Measurements from ENCODE around the gene MAP4. TPM values are rescaled to one million over a fixed set of nuclear protein-coding genes. Genes with fewer than 3 reads are reported as not detected.

The MAP4 gene
- total and polyA plus RNA-seq, 2 of the 13 experiments (the other 11 are each of a cell fraction or from before 2014, with no cell fraction given) = 33.1 to 38.7 TPM

GRCh38 chr3:47916696-47917095, 99.5 kb downstream of the MAP4 start (continued):
- TF ChIP-seq BCL6 (CRISPR knock-in tag; IDR thresholded peaks at IDR 0.05) (no peak), ZNF703 (CRISPR knock-in tag; IDR thresholded peaks at IDR 0.05; ENCODE audit: borderline replicate concordance) (no peak), TSC22D2 (CRISPR knock-in tag; IDR thresholded peaks at IDR 0.05; ENCODE audit: borderline replicate concordance) (no peak)

GRCh38 chr3:47916201-47916600, 100.0 kb downstream of the MAP4 start:
- 100% methylated on average over 1 of the region's 5 CpGs for WGBS (ENCODE audit: low lambda C conversion rate)
- Histone ChIP-seq H3K79me2 (ENCODE audit: insufficient read depth, low read length) (no peaks in the 10 kb centered on the region), H2AFZ (ENCODE audit: low read length) (no peak overlapping the region), H3K27me3 (ENCODE audit: control insufficient read depth in 1 of 2, insufficient read depth in 2 of 2, low read length in 2 of 2) (no peaks in the 10 kb centered on the region), H4K20me1 (ENCODE audit: insufficient read depth, low read length) (no peaks in the 10 kb centered on the region), H3K4me2 (ENCODE audit: low read depth, low read length) (no peak overlapping the region), H3K36me3 (replicated peaks in 1 of 2; ENCODE audit: control insufficient read depth in 1 of 2, insufficient read depth in 2 of 2, low read length in 2 of 2) (peaks cover 21 to 57% of the 10 kb centered on the region in 2 experiments), H3K4me1 (ENCODE audit: insufficient read depth, low read length) (no peaks in the 10 kb centered on the region), H3K9ac (ENCODE audit: insufficient read depth, low read depth, low read length) (no peak overlapping the region), H3K4me3 (replicated peaks in 1 of 3; ENCODE audit: insufficient read depth in 1 of 3, low read depth in 2 of 3, low read length in 3 of 3) (no peak overlapping the region), H3K9me3 (ENCODE audit: low read length) (no peaks in the 10 kb centered on the region), H3K27ac (ENCODE audit: extremely low read length, insufficient read depth, low read length) (no peak overlapping the region)
- no peak for ATAC-seq
- no peak for TF ChIP-seq ZNF780A (CRISPR knock-in tag; IDR thresholded peaks at IDR 0.05)
- no peak for TF ChIP-seq ZBTB7B (CRISPR knock-in tag; IDR thresholded peaks at IDR 0.05)
- TF ChIP-seq NPAS2 (CRISPR knock-in tag; IDR thresholded peaks at IDR 0.05; ENCODE audit: borderline replicate concordance) = no peak
- TF ChIP-seq ZNF205 (CRISPR knock-in tag; IDR thresholded peaks at IDR 0.05) = no peak
- no peak for TF ChIP-seq MAF1 (CRISPR knock-in tag; IDR thresholded peaks at IDR 0.05; ENCODE audit: borderline replicate concordance)
- no peak for TF ChIP-seq NR0B2 (CRISPR knock-in tag; IDR thresholded peaks at IDR 0.05)
- no peak for TF ChIP-seq ZNF615 (CRISPR knock-in tag; IDR thresholded peaks at IDR 0.05; ENCODE audit: borderline replicate concordance)
- no peak for TF ChIP-seq MLXIP (CRISPR knock-in tag; IDR thresholded peaks at IDR 0.05; ENCODE audit: borderline replicate concordance)
- TF ChIP-seq ZNF749 (CRISPR knock-in tag; IDR thresholded peaks at IDR 0.05; ENCODE audit: borderline replicate concordance) = no peak
- TF ChIP-seq PAX8 (CRISPR knock-in tag; IDR thresholded peaks at IDR 0.05; ENCODE audit: borderline replicate concordance) = no peak
- no peak for DNase-seq (ENCODE audit: low spot score)
- in situ Hi-C loops (cut with HindIII; ENCODE audit: extremely low pct_ligation_motif_present, low pct_unique_long_range_greater_than_20kb) (no loop called here), intact Hi-C loops (cut with micrococcal nuclease; ENCODE audit: unreplicated experiment) (no loop called here)
- POLR2A ChIA-PET = no interaction called here
- TSS peak; percentile 61 for BruUV-seq (replicated peaks)
- no peak for FAIRE-seq
- CTCF ChIA-PET (ENCODE audit: low intra/inter-chr PET ratio, low total read pairs) = no interaction called here
